Measurements from ENCODE around the gene AP2A2. TPM values are rescaled to one million over a fixed set of nuclear protein-coding genes. Genes with fewer than 3 reads are reported as not detected.

Gene AP2A2
- total and polyA plus RNA-seq, 2 of the 4 experiments (the other 2 are of a cell fraction): 19.9 to 49.0 TPM

DNA sequence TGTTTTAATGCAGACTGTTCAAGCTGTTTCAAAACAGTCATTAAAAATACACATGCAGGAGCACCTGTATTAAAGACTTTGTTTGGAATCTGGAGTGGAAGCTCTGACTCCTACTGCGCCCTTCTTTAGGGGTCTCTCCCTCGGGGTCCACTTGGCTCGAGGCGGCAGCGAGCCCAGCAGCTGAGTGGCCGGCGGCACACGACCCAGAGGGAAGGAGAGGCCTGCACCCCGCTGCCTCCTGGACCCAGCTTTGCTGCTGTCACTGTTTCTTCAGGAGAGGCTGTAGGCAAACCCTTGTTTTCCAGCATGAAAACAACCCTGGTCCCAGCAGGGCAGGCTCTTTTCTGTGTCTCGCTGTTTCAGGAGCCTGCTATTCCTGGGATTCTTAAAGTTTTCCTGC lies 81.6 kb downstream of the AP2A2 start:
- no peak for ATAC-seq (ENCODE audit: low read depth)
- no TSS peak for BruUV-seq (replicated peaks)
- intact Hi-C loops (cut with micrococcal nuclease): no loop called here
- H2BK20ac ChIP-seq (ENCODE audit: low read depth, low read length): no peak overlapping the region
- no peaks in the 10 kb centered on the region for H3K27me3 ChIP-seq (ENCODE audit: control insufficient read depth, insufficient read depth, low read length)
- H4K91ac ChIP-seq (ENCODE audit: insufficient read depth, low read depth, low read length): no peak overlapping the region
- H3K79me1 ChIP-seq (ENCODE audit: low read depth in 1 of 2, low read length in 2 of 2): peaks cover 0 to 21% of the 10 kb centered on the region in 2 experiments
- no peak overlapping the region for H2BK15ac ChIP-seq (ENCODE audit: low read depth, low read length)
- no peaks in the 10 kb centered on the region for H3K9me3 ChIP-seq (ENCODE audit: control insufficient read depth, insufficient read depth, low read length)
- no peak overlapping the region for H3K23ac ChIP-seq (ENCODE audit: low read depth, low read length)
- H3K14ac ChIP-seq (replicated peaks; ENCODE audit: low read depth, low read length): no peak overlapping the region
- no peak overlapping the region for H3K56ac ChIP-seq (ENCODE audit: extremely low read depth, insufficient read depth, low read length)
- no peak overlapping the region for H3K4ac ChIP-seq (ENCODE audit: low read depth, low read length)
- H3K4me3 ChIP-seq (ENCODE audit: insufficient read depth, low read depth, low read length): no peak overlapping the region
- no peak overlapping the region for H3K4me2 ChIP-seq (ENCODE audit: low read depth, low read length)
- no peak overlapping the region for H2BK5ac ChIP-seq (ENCODE audit: low read depth, low read length, poor library complexity, severe bottlenecking)
- H4K8ac ChIP-seq (ENCODE audit: low read depth in 2 of 2, low read length in 2 of 2): no peak overlapping the region
- H2AFZ ChIP-seq (replicated peaks; ENCODE audit: low read length, poor library complexity): no peak overlapping the region
- TF ChIP-seq, protein P1, sequence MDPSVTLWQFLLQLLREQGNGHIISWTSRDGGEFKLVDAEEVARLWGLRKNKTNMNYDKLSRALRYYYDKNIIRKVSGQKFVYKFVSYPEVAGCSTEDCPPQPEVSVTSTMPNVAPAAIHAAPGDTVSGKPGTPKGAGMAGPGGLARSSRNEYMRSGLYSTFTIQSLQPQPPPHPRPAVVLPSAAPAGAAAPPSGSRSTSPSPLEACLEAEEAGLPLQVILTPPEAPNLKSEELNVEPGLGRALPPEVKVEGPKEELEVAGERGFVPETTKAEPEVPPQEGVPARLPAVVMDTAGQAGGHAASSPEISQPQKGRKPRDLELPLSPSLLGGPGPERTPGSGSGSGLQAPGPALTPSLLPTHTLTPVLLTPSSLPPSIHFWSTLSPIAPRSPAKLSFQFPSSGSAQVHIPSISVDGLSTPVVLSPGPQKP (IDR thresholded peaks at IDR 0.05; ENCODE audit: borderline replicate concordance, low read depth, low read length): no peak
- TF ChIP-seq NFE2L2 (IDR thresholded peaks at IDR 0.05; ENCODE audit: low read depth, low read length) (no peak), RCOR1 (IDR thresholded peaks at IDR 0.05; ENCODE audit: insufficient replicate concordance, low read length) (no peak), MXI1 (IDR thresholded peaks at IDR 0.05; ENCODE audit: borderline replicate concordance, low read depth, low read length) (no peak), MAFK (IDR thresholded peaks at IDR 0.05; ENCODE audit: low read depth, low read length) (no peak), MAZ (IDR thresholded peaks at IDR 0.05; ENCODE audit: borderline replicate concordance, low read depth, low read length) (no peak), RFX5 (IDR thresholded peaks at IDR 0.05; ENCODE audit: low read depth, low read length) (no peak), SMC3 (IDR thresholded peaks at IDR 0.05; ENCODE audit: low read depth, low read length) (no peak), POLR2A (IDR thresholded peaks at IDR 0.05; ENCODE audit: low read depth, low read length) (no peak), CHD1 (IDR thresholded peaks at IDR 0.05; ENCODE audit: low read depth, low read length) (no peak), RAD21 (IDR thresholded peaks at IDR 0.05; ENCODE audit: low read length) (no peak), BHLHE40 (IDR thresholded peaks at IDR 0.05; ENCODE audit: low read depth, low read length) (no peak), CEBPB (IDR thresholded peaks at IDR 0.05; ENCODE audit: low read depth, low read length) (no peak), FOS (IDR thresholded peaks at IDR 0.05; ENCODE audit: low read depth, low read length) (no peak)
- TF ChIP-seq, protein P2, sequence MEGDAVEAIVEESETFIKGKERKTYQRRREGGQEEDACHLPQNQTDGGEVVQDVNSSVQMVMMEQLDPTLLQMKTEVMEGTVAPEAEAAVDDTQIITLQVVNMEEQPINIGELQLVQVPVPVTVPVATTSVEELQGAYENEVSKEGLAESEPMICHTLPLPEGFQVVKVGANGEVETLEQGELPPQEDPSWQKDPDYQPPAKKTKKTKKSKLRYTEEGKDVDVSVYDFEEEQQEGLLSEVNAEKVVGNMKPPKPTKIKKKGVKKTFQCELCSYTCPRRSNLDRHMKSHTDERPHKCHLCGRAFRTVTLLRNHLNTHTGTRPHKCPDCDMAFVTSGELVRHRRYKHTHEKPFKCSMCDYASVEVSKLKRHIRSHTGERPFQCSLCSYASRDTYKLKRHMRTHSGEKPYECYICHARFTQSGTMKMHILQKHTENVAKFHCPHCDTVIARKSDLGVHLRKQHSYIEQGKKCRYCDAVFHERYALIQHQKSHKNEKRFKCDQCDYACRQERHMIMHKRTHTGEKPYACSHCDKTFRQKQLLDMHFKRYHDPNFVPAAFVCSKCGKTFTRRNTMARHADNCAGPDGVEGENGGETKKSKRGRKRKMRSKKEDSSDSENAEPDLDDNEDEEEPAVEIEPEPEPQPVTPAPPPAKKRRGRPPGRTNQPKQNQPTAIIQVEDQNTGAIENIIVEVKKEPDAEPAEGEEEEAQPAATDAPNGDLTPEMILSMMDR (conservative IDR thresholded peaks at IDR 0.05; ENCODE audit: low read depth, low read length): no peak
- TF ChIP-seq, protein P3, sequence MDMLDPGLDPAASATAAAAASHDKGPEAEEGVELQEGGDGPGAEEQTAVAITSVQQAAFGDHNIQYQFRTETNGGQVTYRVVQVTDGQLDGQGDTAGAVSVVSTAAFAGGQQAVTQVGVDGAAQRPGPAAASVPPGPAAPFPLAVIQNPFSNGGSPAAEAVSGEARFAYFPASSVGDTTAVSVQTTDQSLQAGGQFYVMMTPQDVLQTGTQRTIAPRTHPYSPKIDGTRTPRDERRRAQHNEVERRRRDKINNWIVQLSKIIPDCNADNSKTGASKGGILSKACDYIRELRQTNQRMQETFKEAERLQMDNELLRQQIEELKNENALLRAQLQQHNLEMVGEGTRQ (IDR thresholded peaks at IDR 0.05; ENCODE audit: low read depth, low read length): no peak
- H4K5ac ChIP-seq (ENCODE audit: low read depth, low read length): no peak overlapping the region
- H3K36me3 ChIP-seq (ENCODE audit: control insufficient read depth, insufficient read depth, low read length): peaks cover 70% of the 10 kb centered on the region
- H3K4me1 ChIP-seq (ENCODE audit: control insufficient read depth, insufficient read depth, low read length): no peaks in the 10 kb centered on the region
- DNase-seq: no peak
- no peaks in the 10 kb centered on the region for H3K9me1 ChIP-seq (ENCODE audit: insufficient read depth, low read length)
- no peak overlapping the region for H2AK9ac ChIP-seq (replicated peaks; ENCODE audit: low read depth, low read length, poor library complexity)
- no peak overlapping the region for H3K27ac ChIP-seq (ENCODE audit: insufficient read depth, low read length)
- in situ Hi-C loops (cut with MboI; ENCODE audit: low sequenced_read_pairs): no loop called here
- H2AK5ac ChIP-seq (ENCODE audit: low read depth, low read length): no peak overlapping the region
- peaks cover 17% of the 10 kb centered on the region for H4K20me1 ChIP-seq (ENCODE audit: insufficient read depth, low read length)
- WGBS, 2 experiments (ENCODE audit: extremely low coverage in 2 of 2, insufficient read length in 1 of 2): 100% methylated on average over 1 of the region's 10 CpGs; no CpG with 5 or more reads in 1 of the 2 experiments
- H2BK120ac ChIP-seq (ENCODE audit: low read depth, low read length): no peak overlapping the region
- H3K9ac ChIP-seq (ENCODE audit: low read depth, low read length): no peak overlapping the region
- ChIA-PET POLR2A (ENCODE audit: unreplicated experiment) (no interaction called here), CTCF (no interaction called here)
- no peak overlapping the region for H3K18ac ChIP-seq (ENCODE audit: low read depth, low read length)
- dilution Hi-C loops (cut with HindIII; ENCODE audit: low sequenced_read_pairs, unreplicated experiment): no loop called here

All from IMR-90 (cell line).